PC-3 (cell line): ENCODE results near the gene ADRA2B. TPM values are rescaled to one million over a fixed set of nuclear protein-coding genes. Genes with fewer than 3 reads are reported as not detected.

ENCODE experiments used
- ATAC-seq: fragments of 200-7000 bp; cut with Tn5 transposase; 2 replicates; pipeline ENCODE4 v1.9.1; 2020; ENCODE audit warnings: mild to moderate bottlenecking, moderate library complexity
- BruUV-seq: library from RNA; stranded (reverse); fragments of 400-500 nt; replicated peaks from 2 replicates; lab custom pipeline; 2021; lab: Mats Ljungman, UMichigan
- CTCF ChIA-PET: fragments of 300-600 bp; sonication (Branson Sonifier 250); formaldehyde crosslinking; loops from one replicate; lab custom pipeline; 2022; ENCODE audit warnings: antibody characterized with exemption; lab: Charles Lee
- POLR2A ChIA-PET: fragments of 300-600 bp; sonication (Branson Sonifier 250); formaldehyde crosslinking; loops from one replicate; lab custom pipeline; 2022; ENCODE audit warnings: antibody characterized with exemption; ENCODE audit not compliant: unreplicated experiment; lab: Charles Lee
- DNase-seq: peaks from one replicate; pipeline ENCODE4 v3.0.0-alpha.2; 2015
- H2AFZ ChIP-seq: fragments of 300-600 bp; sonication (generic); 2 replicates; pipeline ENCODE4 v1.6.0; 2016; ENCODE audit warnings: antibody characterized with exemption, low read length
- H3F3A ChIP-seq: fragments of 300-600 bp; sonication (generic); one replicate; pipeline ENCODE4 v1.6.0; 2017; ENCODE audit warnings: antibody characterized with exemption, low read length, control low read depth, mild to moderate bottlenecking; ENCODE audit not compliant: unreplicated experiment
- H3K27ac ChIP-seq: fragments of 300-600 bp; sonication (generic); 2 replicates; pipeline ENCODE4 v1.5.1; 2016; ENCODE audit warnings: mild to moderate bottlenecking, low read length
- H3K27me3 ChIP-seq: fragments of 300-600 bp; sonication (generic); 2 replicates; pipeline ENCODE4 v1.6.1; 2016; ENCODE audit warnings: low read length, mixed read lengths
- H3K36me3 ChIP-seq: fragments of 300-600 bp; sonication (generic); 2 replicates; pipeline ENCODE4 v1.6.1; 2016; ENCODE audit warnings: low read depth, mixed run types, low read length, mixed read lengths
- H3K4me1 ChIP-seq: fragments of 300-600 bp; sonication (generic); 2 replicates; pipeline ENCODE4 v1.5.1; 2016; ENCODE audit warnings: low read length; ENCODE audit not compliant: insufficient read depth
- H3K4me2 ChIP-seq: fragments of 300-600 bp; sonication (generic); 2 replicates; pipeline ENCODE4 v1.6.0; 2016; ENCODE audit warnings: low read length
- H3K4me3 ChIP-seq: fragments of 300-600 bp; sonication (generic); 2 replicates; pipeline ENCODE4 v1.5.1; 2016; ENCODE audit warnings: mild to moderate bottlenecking, low read length, mixed read lengths
- H3K79me2 ChIP-seq: fragments of 300-600 bp; sonication (generic); 2 replicates; pipeline ENCODE4 v1.6.1; 2017; ENCODE audit warnings: low read length, mixed read lengths
- H3K9ac ChIP-seq: fragments of 300-600 bp; sonication (generic); 2 replicates; pipeline ENCODE4 v1.6.0; 2016; ENCODE audit warnings: mild to moderate bottlenecking, low read length
- H3K9me2 ChIP-seq: fragments of 300-600 bp; sonication (generic); replicated peaks from 2 replicates; pipeline ENCODE4 v1.6.1; 2016; ENCODE audit warnings: mixed run types, low read length, mixed read lengths
- H3K9me3 ChIP-seq: fragments of 300-600 bp; sonication (generic); 2 replicates; pipeline ENCODE4 v1.6.1; 2016; ENCODE audit warnings: low read length, mixed read lengths
- H4K20me1 ChIP-seq: fragments of 300-600 bp; sonication (generic); 2 replicates; pipeline ENCODE4 v1.6.1; 2016; ENCODE audit warnings: low read length, mixed read lengths
- CTCF ChIP-seq: fragments of 300-600 bp; sonication (generic); conservative IDR thresholded peaks from 2 replicates; pipeline ENCODE4 v1.5.1; 2017; ENCODE audit warnings: antibody characterized with exemption, low read depth, mild to moderate bottlenecking, low read length
- EZH2 ChIP-seq: fragments of 300-600 bp; sonication (generic); IDR thresholded peaks from one replicate; pipeline ENCODE4 v1.6.1; 2017; ENCODE audit warnings: antibody characterized with exemption, mild to moderate bottlenecking, low read length; ENCODE audit not compliant: unreplicated experiment
- EZH2phosphoT487 ChIP-seq: fragments of 300-600 bp; sonication (generic); IDR thresholded peaks from 2 replicates; pipeline ENCODE4 v1.6.1; 2018; ENCODE audit warnings: mild to moderate bottlenecking, antibody characterized with exemption, low read length, borderline replicate concordance
- intact Hi-C: fragments of 100-400 bp; cut with micrococcal nuclease; formaldehyde crosslinking; loops from 2 replicates; pipeline ENCODE4 v1.9.0; 2023
- total RNA-seq: library from RNA; depleted of rRNA; stranded (reverse); fragments of >200 nt; gene quantifications from 2 replicates; pipeline ENCODE4 v1.2.3, GENCODE V29; 2014

Gene ADRA2B
- total RNA-seq, 1 experiment from 2014 or later, result not detected

- no peak overlapping the region for H3K9ac ChIP-seq
- no peaks in the 10 kb centered on the region for H3K4me1 ChIP-seq
- no peak overlapping the region for H3K27ac ChIP-seq
- H3K9me3 ChIP-seq, result no peaks in the 10 kb centered on the region
- intact Hi-C loops, result no loop called here
- H3K9me2 ChIP-seq, result no peaks in the 10 kb centered on the region
- no peak for ATAC-seq
- H3K79me2 ChIP-seq, result no peaks in the 10 kb centered on the region
- DNase-seq, result no peak
- no peak overlapping the region for H3K4me3 ChIP-seq
- CTCF ChIA-PET, result no interaction called here
- no peaks in the 10 kb centered on the region for H4K20me1 ChIP-seq
- no TSS peak for BruUV-seq
- H3K4me2 ChIP-seq, result no peak overlapping the region
- H3K27me3 ChIP-seq, result no peaks in the 10 kb centered on the region
- no peaks in the 10 kb centered on the region for H3F3A ChIP-seq
- TF ChIP-seq EZH2phosphoT487 (no peak), EZH2 (no peak), CTCF (no peak)
- H2AFZ ChIP-seq, result no peak overlapping the region
- POLR2A ChIA-PET, result no interaction called here
- no peaks in the 10 kb centered on the region for H3K36me3 ChIP-seq
These were observed 42.9 kb upstream of the ADRA2B start for GRCh38 chr2:96159084-96159830.

DNA sequence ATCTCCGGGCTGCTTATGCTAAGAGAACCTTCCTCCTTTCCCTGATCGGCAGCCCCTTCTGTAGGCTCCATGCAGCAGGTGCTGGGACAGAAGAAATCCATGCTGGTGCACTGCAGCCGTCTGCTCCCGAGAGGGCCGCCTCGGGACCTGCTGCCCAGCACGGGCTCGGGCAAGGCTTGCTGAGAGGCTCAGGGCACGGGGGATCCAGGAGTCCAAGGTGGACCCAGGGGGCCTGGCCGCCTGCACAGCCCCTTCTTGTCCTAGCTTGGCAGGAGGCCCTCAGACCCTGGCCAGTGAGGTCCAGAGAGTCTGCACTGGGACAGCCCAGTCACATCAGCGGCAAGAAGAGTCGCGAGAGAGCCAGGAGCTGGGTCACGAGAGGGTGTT, 42.2 kb upstream of the ADRA2B start:
- no peak for TF ChIP-seq CTCF
- no peak for TF ChIP-seq EZH2phosphoT487
- no peak for TF ChIP-seq EZH2
- no peak overlapping the region for H2AFZ ChIP-seq
- BruUV-seq, result no TSS peak
- H3F3A ChIP-seq, result no peaks in the 10 kb centered on the region
- no peak overlapping the region for H3K4me2 ChIP-seq
- ChIA-PET CTCF (no interaction called here), POLR2A (no interaction called here)
- intact Hi-C loops, result no loop called here
- no peak for ATAC-seq
- H3K9me2 ChIP-seq, result no peaks in the 10 kb centered on the region
- no peaks in the 10 kb centered on the region for H3K9me3 ChIP-seq
- H3K27ac ChIP-seq, result no peak overlapping the region
- no peak for DNase-seq
- H3K4me3 ChIP-seq, result no peak overlapping the region
- no peaks in the 10 kb centered on the region for H3K27me3 ChIP-seq
- no peaks in the 10 kb centered on the region for H3K79me2 ChIP-seq
- no peaks in the 10 kb centered on the region for H3K4me1 ChIP-seq
- H3K36me3 ChIP-seq, result no peaks in the 10 kb centered on the region
- H3K9ac ChIP-seq, result no peak overlapping the region
- no peaks in the 10 kb centered on the region for H4K20me1 ChIP-seq

DNA sequence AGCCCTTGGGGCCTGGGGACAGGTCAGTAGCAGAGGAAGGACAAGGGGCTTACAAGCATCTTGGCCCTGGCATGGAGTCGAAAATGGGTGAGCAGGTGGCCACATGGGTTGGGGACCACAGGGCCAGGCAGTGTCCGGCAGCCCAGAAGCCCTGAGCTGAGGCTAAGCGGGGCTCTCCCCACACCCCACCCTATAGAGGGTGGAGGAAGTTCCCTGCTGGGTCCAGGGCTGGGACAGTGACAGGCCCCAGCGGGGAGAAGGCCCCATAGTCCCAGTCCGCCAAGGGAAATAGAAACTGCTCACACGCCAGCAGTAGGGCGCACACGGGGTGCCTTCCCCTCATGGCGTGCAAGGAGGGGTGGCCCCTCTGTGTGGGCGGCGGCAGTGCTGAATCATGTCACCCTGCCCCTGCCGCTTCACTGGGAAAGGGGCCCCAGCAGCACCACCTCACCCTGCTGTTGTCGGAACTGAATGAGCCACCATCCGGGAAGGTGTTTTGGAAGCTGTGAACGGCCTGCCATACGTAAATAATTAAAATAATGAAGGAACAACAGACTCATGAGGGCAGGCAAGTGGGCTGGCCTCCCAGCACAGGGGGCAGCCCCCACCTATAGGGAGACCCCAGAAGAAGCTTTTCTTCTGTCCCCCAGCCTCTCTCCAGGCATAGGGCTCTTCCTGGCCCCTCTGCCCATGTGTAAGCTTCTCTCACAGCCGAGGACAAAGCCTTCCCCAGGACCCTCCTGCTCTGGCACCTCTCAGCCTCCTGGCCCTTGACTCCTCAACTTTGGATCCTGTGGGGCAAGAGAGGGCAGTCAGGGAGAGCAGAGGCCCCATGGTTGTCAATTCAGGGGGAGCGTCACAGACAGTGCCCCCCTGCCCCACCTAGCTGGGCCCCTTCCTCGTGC, 41.5 kb upstream of the ADRA2B start:
- CTCF ChIA-PET, result no interaction called here
- Histone ChIP-seq H3K9me2 (no peaks in the 10 kb centered on the region), H3F3A (no peaks in the 10 kb centered on the region), H3K27me3 (no peaks in the 10 kb centered on the region), H3K4me2 (no peak overlapping the region), H3K36me3 (no peaks in the 10 kb centered on the region), H4K20me1 (no peaks in the 10 kb centered on the region), H3K4me1 (no peaks in the 10 kb centered on the region), H3K79me2 (no peaks in the 10 kb centered on the region), H2AFZ (no peak overlapping the region), H3K27ac (no peak overlapping the region), H3K9me3 (no peaks in the 10 kb centered on the region), H3K4me3 (no peak overlapping the region), H3K9ac (no peak overlapping the region)
- ATAC-seq, result no peak
- intact Hi-C loops, result no loop called here
- no peak for DNase-seq
- no peak for TF ChIP-seq CTCF
- no peak for TF ChIP-seq EZH2phosphoT487
- no peak for TF ChIP-seq EZH2
- no TSS peak for BruUV-seq
- POLR2A ChIA-PET, result no interaction called here
